A673 (cell line): Measurements from ENCODE around the gene EXTL1.

Experiments used
- EZH2 ChIP-seq: fragments of 200-600 bp; sonication (generic); IDR thresholded peaks from 2 replicates; pipeline ENCODE4 v1.6.1; 2017; ENCODE audit warnings: borderline replicate concordance, low read depth, mild to moderate bottlenecking, mixed read lengths, antibody characterized with exemption, low read length; ENCODE audit not compliant: poor library complexity, severe bottlenecking
- TF ChIP-seq, protein P1 (sequence below): fragments of 300-800, 200-600 bp; sonication (generic); conservative IDR thresholded peaks from 2 replicates; pipeline ENCODE4 v1.5.1; 2017; ENCODE audit warnings: low read depth, mild to moderate bottlenecking, antibody characterized with exemption, low read length, moderate library complexity, mixed read lengths

- TF ChIP-seq, protein P1, sequence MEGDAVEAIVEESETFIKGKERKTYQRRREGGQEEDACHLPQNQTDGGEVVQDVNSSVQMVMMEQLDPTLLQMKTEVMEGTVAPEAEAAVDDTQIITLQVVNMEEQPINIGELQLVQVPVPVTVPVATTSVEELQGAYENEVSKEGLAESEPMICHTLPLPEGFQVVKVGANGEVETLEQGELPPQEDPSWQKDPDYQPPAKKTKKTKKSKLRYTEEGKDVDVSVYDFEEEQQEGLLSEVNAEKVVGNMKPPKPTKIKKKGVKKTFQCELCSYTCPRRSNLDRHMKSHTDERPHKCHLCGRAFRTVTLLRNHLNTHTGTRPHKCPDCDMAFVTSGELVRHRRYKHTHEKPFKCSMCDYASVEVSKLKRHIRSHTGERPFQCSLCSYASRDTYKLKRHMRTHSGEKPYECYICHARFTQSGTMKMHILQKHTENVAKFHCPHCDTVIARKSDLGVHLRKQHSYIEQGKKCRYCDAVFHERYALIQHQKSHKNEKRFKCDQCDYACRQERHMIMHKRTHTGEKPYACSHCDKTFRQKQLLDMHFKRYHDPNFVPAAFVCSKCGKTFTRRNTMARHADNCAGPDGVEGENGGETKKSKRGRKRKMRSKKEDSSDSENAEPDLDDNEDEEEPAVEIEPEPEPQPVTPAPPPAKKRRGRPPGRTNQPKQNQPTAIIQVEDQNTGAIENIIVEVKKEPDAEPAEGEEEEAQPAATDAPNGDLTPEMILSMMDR: no peak
- no peak for TF ChIP-seq EZH2
Measured at GRCh38 chr1:26072305-26072704, 50.7 kb downstream of the EXTL1 start.
